T-helper 17 cell (primary cell): ENCODE data around the gene EIF5A. TPM values are rescaled to one million over a fixed set of nuclear protein-coding genes. Genes with fewer than 3 reads are reported as not detected.
"Not testable (repeated sequence)": the region's sequence is repeated elsewhere in the genome, so short reads cannot be mapped to it uniquely, and the experiment has no call there.

Experiments used
- ATAC-seq: fragments of 150-1000 bp; cut with Tn5 transposase; 2 replicates; pipeline ENCODE4 v1.10.0; 2021; ENCODE audit warnings: mild to moderate bottlenecking, moderate library complexity
- DNase-seq, 3 donors: peaks; one replicate each; pipeline versions ENCODE4 v3.0.0 to v3.0.0-alpha.2; 2020 to 2021
- H3K9me3 ChIP-seq: one replicate; pipeline ENCODE4 v1.7.0; 2013; ENCODE audit warnings: low read length, mild to moderate bottlenecking; ENCODE audit not compliant: control insufficient read depth, poor library complexity, severe bottlenecking
- H3K27ac Mint-ChIP-seq: one replicate; pipeline ENCODE4 v1.8.0; 2022; ENCODE audit warnings: mild to moderate bottlenecking, moderate library complexity, mixed read lengths
- H3K27me3 Mint-ChIP-seq: one replicate; pipeline ENCODE4 v1.8.0; 2022; ENCODE audit warnings: mixed read lengths
- H3K36me3 Mint-ChIP-seq: one replicate; pipeline ENCODE4 v1.8.0; 2022; ENCODE audit warnings: low read depth, mixed read lengths
- H3K4me1 Mint-ChIP-seq: one replicate; pipeline ENCODE4 v1.8.0; 2022; ENCODE audit warnings: mild to moderate bottlenecking, mixed read lengths
- H3K4me3 Mint-ChIP-seq: one replicate; pipeline ENCODE4 v1.8.0; 2022; ENCODE audit warnings: mild to moderate bottlenecking, moderate library complexity, mixed read lengths
- total RNA-seq, 4 donors: library from RNA in 2 of 4; stranded (reverse) in 2 of 4; gene quantifications; one replicate each; pipeline ENCODE4 v1.2.3 and lab custom pipeline; 2022 to 2026

The EIF5A gene
- total RNA-seq, 2 donors from 2014 or later, result 496 to 601 TPM

DNA sequence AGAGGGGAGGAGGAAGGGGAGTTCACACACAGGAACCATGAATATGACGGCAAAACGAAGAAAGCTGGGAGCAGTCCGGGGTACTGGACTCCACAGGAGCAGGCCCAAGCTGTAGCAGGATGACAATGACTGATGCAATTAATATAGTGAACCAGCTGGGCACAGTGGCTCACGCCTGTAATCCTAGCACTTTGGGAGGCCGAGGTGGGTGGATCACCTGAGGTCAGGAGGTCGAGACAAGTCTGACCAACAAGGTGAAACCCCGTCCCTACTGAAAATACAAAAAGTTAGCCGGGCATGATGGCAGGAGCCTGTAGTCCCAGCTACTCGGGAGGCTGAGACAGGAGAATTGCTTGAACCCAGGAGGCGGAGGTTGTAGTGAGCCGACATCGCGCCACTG, 28.3 kb downstream of the EIF5A start:
- not testable (repeated sequence) for H3K36me3 Mint-ChIP-seq, ATAC-seq
- peaks cover 40% of the 10 kb centered on the region for H3K4me1 Mint-ChIP-seq

DNA sequence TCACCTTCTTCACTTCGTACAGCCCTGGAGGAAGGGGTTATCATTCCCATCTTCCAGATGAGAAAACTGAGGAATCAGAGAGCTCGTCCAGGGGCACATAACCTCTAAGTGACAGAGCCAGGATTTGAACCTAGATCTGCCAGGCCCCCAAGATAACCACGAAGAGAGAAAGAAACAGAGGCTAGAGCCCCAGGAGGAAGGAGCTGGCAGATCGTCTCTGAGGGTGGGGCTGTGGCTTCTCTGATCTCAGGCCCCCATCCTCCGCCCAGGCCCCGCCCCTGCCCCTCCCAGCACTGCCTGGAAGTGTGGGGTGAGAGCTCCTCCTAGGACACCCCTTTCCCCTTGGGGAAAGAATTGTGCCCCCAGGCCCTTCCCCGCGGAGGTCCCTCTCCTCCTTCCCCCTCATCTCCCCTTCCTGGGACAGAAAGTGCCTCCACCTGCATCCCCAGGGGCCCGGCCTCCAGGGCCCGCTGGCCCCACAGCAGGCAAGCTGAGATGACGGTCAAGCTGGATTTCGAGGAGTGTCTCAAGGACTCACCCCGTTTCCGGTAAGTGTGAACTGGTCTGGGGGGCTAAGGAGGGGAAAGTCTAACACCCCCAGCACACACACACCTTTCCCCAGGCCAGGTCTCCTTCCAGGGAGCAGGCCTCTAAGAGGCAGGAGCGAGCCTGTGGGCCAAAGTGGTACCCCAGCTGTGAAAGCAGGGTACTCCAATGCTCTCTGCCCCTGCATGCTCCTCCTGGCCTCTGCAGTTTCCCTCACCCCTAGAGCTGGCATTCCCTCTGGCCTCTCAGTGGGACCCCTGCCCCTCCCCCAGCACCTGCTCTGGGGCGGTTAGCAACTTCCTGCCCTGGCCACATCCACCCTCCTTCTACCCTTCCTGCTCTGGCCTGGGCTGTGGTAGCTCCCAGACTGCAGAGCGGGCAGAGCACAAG, 29.1 kb downstream of the EIF5A start, which contains the start of gene ACAP1:
ACAP1 (plus strand) TSS at position 290 of the 936 bp plus-strand sequence; CDS start at position 496, 206 bp downstream.
- Mint-ChIP-seq H3K27ac (peak within 1 kb of the TSS; percentile 92), H3K4me1 (peaks cover 42% of the 10 kb centered on the region), H3K36me3 (peaks cover 6% of the 10 kb centered on the region), H3K27me3 (no peaks in the 10 kb centered on the region), H3K4me3 (peak within 1 kb of the TSS; percentile 98)
- ATAC-seq (peak; percentile 95), DNase-seq (peak; percentile 65 to 78 (median 74))
- no peaks in the 10 kb centered on the region for H3K9me3 ChIP-seq

More for the DNA sequence above, 28.3 kb downstream of the EIF5A start:
- not testable (repeated sequence) for H3K27me3 Mint-ChIP-seq, DNase-seq, H3K9me3 ChIP-seq
- peak overlapping the region; percentile 92 for H3K27ac Mint-ChIP-seq
- H3K4me3 Mint-ChIP-seq, result peak overlapping the region; percentile 98

DNA sequence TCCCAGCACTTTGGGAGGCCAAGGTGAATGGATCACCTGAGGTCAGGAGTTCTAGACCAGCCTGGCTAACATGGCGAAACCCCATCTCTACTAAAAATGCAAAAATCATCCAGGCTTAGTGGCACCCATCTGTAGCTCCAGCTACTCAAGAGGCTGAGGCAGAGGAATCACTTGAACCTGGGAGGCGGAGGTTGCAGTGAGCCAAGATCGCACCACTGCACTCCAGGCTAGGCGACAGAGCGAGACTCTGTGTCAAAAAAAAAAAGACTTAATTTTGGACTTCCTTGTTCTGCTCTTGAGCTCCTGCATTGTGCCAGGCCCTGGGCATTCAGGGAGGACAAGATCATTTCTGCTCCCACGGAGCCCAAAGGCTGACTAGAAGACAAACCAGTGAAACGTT, 30.2 kb downstream of the EIF5A start:
- not testable (repeated sequence) for H3K27me3 Mint-ChIP-seq, DNase-seq, H3K9me3 ChIP-seq, ATAC-seq, H3K36me3 Mint-ChIP-seq
- Mint-ChIP-seq H3K27ac (peak overlapping the region; percentile 92), H3K4me1 (peaks cover 38% of the 10 kb centered on the region), H3K4me3 (peak overlapping the region; percentile 98)

DNA sequence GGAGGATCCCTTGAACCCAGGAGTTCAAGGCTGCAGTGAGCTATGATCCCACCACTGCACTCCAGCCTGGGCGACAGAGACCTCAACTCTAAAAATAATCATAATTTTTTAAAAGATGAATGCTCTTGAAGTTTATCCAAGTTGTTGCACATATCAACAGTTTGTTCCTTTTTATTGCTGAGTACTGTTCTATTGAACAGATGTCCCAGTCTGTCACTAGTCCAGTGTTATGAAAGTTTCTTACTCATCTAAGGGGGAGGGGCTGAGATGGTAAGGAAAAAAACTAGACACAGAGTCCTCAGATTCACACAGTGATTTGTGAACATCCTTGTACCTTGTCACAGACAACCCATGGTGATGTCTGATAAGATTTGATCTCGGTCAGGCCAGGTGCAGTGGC, 32.8 kb downstream of the EIF5A start:
- DNase-seq (no peak), ATAC-seq (no peak)
- peaks cover 32% of the 10 kb centered on the region for H3K4me1 Mint-ChIP-seq
- H3K36me3 Mint-ChIP-seq, result peaks cover 9% of the 10 kb centered on the region
- peak overlapping the region; percentile 79 for H3K27ac Mint-ChIP-seq
- H3K27me3 Mint-ChIP-seq, result no peaks in the 10 kb centered on the region
- no peaks in the 10 kb centered on the region for H3K9me3 ChIP-seq
- H3K4me3 Mint-ChIP-seq, result peak overlapping the region; percentile 65

DNA sequence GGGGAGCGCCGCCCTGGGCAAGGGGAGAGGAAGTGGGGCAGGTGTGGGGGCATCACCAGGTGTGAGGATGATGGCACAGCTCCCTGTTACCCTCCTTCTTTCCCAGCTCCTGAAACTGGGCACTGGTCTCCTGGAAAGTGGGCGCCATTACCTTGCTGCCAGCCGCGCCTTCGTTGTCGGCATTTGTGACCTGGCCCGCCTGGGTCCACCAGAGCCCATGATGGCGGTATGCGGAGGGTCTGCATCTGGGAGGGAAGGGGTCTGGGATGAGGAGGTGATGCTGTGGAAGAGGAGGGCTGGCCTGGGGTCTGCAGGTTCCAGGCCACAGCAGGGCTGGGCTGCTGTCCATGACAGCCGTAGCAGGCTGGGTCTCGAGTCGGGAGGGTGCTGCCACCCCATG, 34.4 kb downstream of the EIF5A start:
- ATAC-seq, result no peak
- Mint-ChIP-seq H3K27ac (no peak overlapping the region), H3K36me3 (peaks cover 9% of the 10 kb centered on the region), H3K4me1 (peaks cover 22% of the 10 kb centered on the region), H3K27me3 (no peaks in the 10 kb centered on the region), H3K4me3 (no peak overlapping the region)
- H3K9me3 ChIP-seq, result no peaks in the 10 kb centered on the region
- DNase-seq, result no peak

DNA sequence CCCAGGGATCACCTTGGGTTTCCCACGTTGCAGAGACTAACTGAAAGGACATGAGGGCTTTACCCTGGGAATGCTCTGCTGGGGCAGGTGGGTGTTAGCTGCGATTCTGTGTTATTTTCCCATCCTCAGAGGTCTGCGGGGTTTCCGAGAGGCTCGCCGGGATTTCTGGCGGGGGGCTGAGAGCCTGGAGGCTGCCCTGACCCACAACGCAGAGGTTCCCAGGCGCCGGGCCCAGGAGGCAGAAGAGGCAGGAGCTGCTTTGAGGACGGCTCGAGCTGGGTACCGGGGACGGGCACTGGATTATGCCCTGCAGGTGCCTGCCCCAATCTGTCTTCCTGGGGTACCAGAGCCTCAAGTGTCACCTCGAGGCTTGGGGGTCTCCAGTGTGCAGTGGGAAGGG, 35.8 kb downstream of the EIF5A start:
- peaks cover 7% of the 10 kb centered on the region for H3K36me3 Mint-ChIP-seq
- DNase-seq (no peak), ATAC-seq (no peak)
- H3K9me3 ChIP-seq, result no peaks in the 10 kb centered on the region
- H3K4me3 Mint-ChIP-seq, result no peak overlapping the region
- peaks cover 12% of the 10 kb centered on the region for H3K4me1 Mint-ChIP-seq
- peak overlapping the region; percentile 34 for H3K27ac Mint-ChIP-seq
- no peaks in the 10 kb centered on the region for H3K27me3 Mint-ChIP-seq

DNA sequence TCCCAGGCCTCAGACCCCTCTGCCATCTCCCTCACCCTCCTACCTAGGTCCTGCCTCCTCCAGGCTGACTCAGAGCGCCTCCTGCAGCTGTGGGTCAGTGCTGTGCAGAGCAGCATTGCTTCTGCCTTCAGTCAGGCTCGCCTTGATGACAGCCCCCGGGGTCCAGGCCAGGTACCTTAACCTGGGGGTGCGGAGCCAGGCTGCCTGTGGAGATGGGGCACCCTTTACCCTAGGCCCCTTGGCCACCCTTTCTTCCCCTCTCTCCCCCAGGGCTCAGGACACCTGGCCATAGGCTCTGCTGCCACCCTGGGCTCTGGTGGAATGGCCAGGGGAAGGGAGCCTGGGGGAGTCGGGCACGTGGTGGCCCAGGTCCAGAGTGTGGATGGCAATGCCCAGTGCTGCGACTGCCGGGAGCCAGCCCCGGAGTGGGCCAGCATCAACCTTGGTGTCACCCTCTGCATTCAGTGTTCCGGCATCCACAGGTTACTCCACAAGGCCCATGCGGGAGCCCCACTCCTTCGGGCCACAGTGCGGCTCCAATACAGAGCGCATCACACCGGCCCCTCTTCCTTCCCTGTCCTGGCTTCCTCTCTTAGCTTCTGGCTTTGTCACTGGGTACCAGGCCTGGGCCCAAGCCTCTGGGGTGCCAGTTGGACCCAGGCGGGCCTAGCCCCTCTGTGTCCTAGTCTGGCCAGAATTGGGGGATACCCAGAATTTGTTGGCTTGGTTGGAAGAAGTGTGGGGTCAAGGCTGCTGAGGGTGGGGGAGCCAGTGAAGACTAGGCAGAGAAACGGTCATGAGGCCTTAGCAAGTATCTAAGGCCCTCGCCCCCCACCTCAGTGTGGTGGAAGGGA, 39.6 kb downstream of the EIF5A start:
- H3K9me3 ChIP-seq, result no peaks in the 10 kb centered on the region
- peaks cover 7% of the 10 kb centered on the region for H3K36me3 Mint-ChIP-seq
- H3K27ac Mint-ChIP-seq, result peak overlapping the region; percentile 56
- ATAC-seq (no peak), DNase-seq (no peak)
- no peaks in the 10 kb centered on the region for H3K27me3 Mint-ChIP-seq
- H3K4me3 Mint-ChIP-seq, result no peak overlapping the region
- H3K4me1 Mint-ChIP-seq, result peaks cover 21% of the 10 kb centered on the region

DNA sequence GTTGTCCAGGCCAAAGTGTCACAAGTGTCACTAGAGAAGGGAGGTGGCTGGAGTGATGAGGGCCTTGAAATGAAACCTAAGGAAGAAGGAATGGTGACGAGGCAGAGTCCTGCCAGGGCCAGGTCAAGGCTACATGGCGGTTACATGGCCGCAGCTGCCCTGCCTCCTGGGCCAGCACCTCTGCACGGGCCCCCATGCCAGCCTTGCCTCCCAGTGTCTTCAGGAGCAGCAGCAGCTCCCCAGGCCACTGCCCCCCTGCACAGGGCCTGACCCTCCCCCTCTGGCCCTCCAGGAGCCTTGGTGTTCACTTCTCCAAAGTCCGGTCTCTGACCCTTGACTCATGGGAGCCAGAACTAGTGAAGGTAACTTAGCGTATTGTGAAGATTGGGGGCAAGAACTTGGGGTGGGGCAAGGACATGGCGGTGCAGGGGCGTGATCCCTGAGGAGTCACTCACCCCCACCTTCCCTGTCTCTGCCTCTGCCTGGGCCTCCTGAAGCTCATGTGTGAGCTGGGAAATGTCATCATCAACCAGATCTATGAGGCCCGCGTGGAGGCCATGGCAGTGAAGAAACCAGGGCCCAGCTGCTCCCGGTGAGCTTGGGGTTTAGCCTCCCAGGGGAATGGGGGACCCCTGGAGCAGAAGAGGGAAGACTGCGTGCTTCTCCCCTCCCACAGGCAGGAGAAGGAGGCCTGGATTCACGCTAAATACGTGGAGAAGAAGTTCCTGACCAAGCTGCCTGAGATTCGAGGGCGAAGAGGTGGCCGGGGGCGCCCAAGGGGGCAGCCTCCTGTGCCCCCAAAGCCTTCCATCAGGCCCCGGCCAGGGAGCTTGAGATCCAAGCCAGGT, 40.4 kb downstream of the EIF5A start:
- H3K27me3 Mint-ChIP-seq, result no peaks in the 10 kb centered on the region
- no peak for ATAC-seq
- H3K4me3 Mint-ChIP-seq, result peak overlapping the region; percentile 45
- H3K9me3 ChIP-seq, result no peaks in the 10 kb centered on the region
- H3K36me3 Mint-ChIP-seq, result peaks cover 7% of the 10 kb centered on the region
- H3K27ac Mint-ChIP-seq, result peak overlapping the region; percentile 77
- no peak for DNase-seq
- peaks cover 27% of the 10 kb centered on the region for H3K4me1 Mint-ChIP-seq

DNA sequence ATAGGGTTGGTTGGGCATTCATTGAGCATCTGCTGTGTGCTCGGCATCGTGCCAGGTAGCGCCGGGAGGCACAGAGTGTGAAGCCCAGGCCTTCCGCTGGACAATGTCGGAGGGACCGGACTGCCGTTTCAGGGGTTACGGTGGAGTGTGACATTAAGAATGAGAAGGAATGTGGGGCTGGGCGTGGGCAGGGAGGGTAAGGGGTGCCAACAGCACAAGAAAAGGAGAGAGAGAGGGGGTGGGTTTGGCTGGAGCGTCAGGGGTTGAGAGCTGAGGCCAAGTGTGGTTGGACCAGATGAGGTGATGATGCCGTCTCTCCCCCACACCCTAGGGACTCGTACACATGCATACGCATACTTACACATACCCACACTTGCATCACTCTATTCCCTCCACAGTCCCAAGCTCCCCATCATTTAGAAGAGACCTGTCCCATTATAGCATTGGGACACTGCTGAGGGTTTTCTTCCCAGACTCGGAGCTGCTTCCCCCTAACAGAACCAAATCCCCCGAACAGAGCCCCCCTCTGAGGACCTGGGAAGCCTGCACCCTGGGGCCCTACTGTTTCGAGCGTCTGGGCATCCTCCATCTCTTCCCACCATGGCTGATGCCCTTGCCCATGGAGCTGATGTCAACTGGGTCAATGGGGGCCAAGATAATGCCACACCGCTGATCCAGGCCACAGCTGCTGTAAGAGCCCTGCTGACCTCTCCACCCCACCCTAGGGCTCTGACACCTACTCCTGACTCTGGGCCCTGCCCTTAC, 41.2 kb downstream of the EIF5A start:
- no peak for DNase-seq
- Mint-ChIP-seq H3K4me1 (peaks cover 27% of the 10 kb centered on the region), H3K27ac (peak overlapping the region; percentile 77)

DNA sequence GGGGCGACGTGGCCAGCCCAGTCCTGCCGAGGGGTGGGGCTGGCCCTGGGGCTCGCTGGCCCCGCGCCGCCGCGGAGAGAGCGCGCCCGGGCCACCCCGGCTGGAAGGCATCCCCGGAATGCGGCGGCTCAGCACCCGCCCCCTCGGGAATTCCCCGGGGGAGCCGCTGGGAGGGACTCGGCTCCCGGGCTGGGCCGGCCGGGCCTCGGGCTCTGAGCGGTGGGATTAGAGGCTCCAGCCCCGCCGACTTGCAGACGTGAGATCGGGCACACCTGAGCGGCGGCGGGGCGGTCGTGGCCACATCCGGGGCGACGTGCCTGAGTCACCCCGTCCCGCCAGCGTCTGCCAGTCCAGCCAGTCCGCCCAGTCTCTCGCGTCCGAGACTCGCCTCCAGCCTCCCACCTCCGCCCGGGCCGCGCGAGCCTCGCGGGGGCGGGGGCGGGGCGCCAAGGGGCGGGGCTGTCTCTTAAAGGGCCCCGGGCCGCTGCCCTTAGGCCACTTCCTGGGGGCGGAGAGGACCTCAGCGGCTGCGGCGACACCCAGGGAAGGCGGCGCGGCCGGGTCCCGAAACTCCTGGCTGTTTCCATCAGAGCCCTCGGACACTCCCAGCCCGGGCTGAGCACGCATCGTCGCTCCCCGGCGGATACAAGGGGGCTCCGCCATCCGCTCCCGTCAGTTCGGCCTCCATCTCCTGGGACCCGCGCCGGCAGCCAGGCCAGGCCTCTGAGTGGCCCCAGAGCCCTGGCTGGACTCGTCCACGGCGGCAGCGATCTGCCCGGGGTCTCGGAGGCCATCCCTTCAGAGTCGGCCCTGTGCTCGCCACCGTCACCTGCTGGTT, 44.5 kb downstream of the EIF5A start, which contains the start of gene KCTD11:
KCTD11 (plus strand) TSS at position 498 of the 838 bp plus-strand sequence.
- ATAC-seq (peak; percentile 52), DNase-seq (peak; percentile 52 to 76 (median 74))
- peaks cover 38% of the 10 kb centered on the region for H3K4me1 Mint-ChIP-seq
- no peaks in the 10 kb centered on the region for H3K9me3 ChIP-seq
- peak within 1 kb of the TSS; percentile 95 for H3K4me3 Mint-ChIP-seq
- H3K27ac Mint-ChIP-seq, result peak within 1 kb of the TSS; percentile 94
- H3K36me3 Mint-ChIP-seq, result peaks cover 4% of the 10 kb centered on the region
- no peaks in the 10 kb centered on the region for H3K27me3 Mint-ChIP-seq

More for the DNA sequence above, 41.2 kb downstream of the EIF5A start:
- peaks cover 7% of the 10 kb centered on the region for H3K36me3 Mint-ChIP-seq
- ATAC-seq, result no peak
- no peaks in the 10 kb centered on the region for H3K27me3 Mint-ChIP-seq
- no peaks in the 10 kb centered on the region for H3K9me3 ChIP-seq
- H3K4me3 Mint-ChIP-seq, result peak overlapping the region; percentile 45

DNA sequence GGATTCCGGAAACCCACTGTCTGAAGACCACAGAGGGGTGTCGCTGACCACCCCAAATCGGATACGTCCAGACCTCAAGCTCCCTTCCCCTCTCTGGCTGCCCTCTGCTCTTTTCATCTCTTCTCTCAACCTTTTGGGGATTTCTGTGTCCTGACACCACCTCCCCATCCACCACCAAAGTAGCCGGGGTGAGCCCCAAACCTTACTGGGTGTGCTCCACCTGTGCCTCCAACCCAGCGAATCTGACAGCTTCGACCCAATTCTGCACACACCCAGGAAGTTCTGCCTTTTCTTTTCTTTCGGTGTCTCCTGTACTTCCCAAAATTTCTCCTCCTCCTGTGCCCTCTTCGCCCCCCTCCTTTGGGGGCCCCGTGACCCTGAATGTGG, 45.1 kb downstream of the EIF5A start:
- Mint-ChIP-seq H3K27ac (peak overlapping the region; percentile 94), H3K27me3 (no peaks in the 10 kb centered on the region), H3K4me3 (peak overlapping the region; percentile 95), H3K36me3 (peaks cover 2% of the 10 kb centered on the region), H3K4me1 (peaks cover 38% of the 10 kb centered on the region)
- no peaks in the 10 kb centered on the region for H3K9me3 ChIP-seq
- ATAC-seq, result no peak
- no peak for DNase-seq
